ENCODE data around the gene TSHZ2.

DNA sequence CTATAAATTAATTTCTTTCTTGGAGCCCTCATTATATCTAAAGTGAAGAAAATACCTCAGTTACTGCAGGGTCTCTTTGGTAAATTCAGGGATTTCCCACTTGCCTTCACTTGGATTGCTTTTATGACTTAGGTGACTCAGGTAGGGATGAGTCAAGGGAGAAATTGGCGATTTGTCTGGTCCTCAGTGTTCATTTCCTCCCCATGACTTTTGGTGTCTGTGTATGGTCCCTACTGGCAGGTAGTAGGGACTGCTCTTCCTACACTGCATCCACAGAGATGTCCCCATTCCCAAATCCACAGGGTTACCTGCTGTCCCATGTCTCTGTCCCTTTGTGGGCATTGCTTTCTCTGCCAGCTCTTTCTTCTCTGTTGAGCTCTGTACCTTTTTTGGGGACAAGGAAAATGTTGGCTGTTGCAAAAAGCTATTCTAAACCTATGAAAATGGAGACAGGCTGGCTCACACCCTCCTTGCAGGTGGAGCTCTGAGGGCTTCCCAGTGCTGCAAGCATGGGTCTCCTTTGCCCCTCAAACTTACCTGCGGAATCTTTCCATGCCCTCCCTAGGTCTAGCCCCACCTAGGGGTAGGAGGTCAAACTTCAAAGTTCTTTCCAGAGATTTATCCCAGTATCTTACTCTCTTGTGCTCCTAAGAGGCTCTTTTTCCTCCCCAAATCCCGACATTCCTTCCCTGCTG, 409.6 kb downstream of the TSHZ2 start:
- TF ChIP-seq, protein P1, sequence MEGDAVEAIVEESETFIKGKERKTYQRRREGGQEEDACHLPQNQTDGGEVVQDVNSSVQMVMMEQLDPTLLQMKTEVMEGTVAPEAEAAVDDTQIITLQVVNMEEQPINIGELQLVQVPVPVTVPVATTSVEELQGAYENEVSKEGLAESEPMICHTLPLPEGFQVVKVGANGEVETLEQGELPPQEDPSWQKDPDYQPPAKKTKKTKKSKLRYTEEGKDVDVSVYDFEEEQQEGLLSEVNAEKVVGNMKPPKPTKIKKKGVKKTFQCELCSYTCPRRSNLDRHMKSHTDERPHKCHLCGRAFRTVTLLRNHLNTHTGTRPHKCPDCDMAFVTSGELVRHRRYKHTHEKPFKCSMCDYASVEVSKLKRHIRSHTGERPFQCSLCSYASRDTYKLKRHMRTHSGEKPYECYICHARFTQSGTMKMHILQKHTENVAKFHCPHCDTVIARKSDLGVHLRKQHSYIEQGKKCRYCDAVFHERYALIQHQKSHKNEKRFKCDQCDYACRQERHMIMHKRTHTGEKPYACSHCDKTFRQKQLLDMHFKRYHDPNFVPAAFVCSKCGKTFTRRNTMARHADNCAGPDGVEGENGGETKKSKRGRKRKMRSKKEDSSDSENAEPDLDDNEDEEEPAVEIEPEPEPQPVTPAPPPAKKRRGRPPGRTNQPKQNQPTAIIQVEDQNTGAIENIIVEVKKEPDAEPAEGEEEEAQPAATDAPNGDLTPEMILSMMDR (IDR thresholded peaks at IDR 0.05; ENCODE audit: poor library complexity): no peak
- TF ChIP-seq EZH2 (IDR thresholded peaks at IDR 0.05; ENCODE audit: borderline replicate concordance) (no peak), EZH2phosphoT487 (IDR thresholded peaks at IDR 0.05; ENCODE audit: low read depth, severe bottlenecking, unreplicated experiment) (no peak)
